GM18507 (cell line): Measurements from ENCODE around the gene ZNF276.
A peak's percentile ranks its signal among the peaks of the same experiment; 100 is the strongest.
"Not testable (repeated sequence)": the region's sequence is repeated elsewhere in the genome, so short reads cannot be mapped to it uniquely, and the experiment has no call there.

Source experiments
- DNase-seq: peaks from one replicate; pipeline ENCODE4 v3.0.0; 2011; ENCODE audit warnings: low read depth; ENCODE audit not compliant: insufficient read length; ENCODE audit errors: extremely low spot score
- FAIRE-seq: peaks from 2 replicates; lab custom pipeline; 2011; peaks lifted over from hg19 to GRCh38; lab: Jason Lieb, UNC

Gene ZNF276

GRCh38 chr16:89764711-89765201 is 43.4 kb downstream of the ZNF276 start:
- FAIRE-seq (peak; percentile 98), DNase-seq (peak; percentile 71)

GRCh38 chr16:89765292-89765830 is 44.0 kb downstream of the ZNF276 start:
- DNase-seq (no peak), FAIRE-seq (no peak)

GRCh38 chr16:89770367-89770766 is 49.0 kb downstream of the ZNF276 start:
- FAIRE-seq: no peak
- DNase-seq: no peak

GRCh38 chr16:89775223-89775622 is 53.9 kb downstream of the ZNF276 start:
- FAIRE-seq (no peak), DNase-seq (no peak)

GRCh38 chr16:89778211-89778610 is 56.9 kb downstream of the ZNF276 start:
- FAIRE-seq, DNase-seq: not testable (repeated sequence)

GRCh38 chr16:89779231-89779908 is 58.0 kb downstream of the ZNF276 start:
- FAIRE-seq (no peak), DNase-seq (no peak)

DNA sequence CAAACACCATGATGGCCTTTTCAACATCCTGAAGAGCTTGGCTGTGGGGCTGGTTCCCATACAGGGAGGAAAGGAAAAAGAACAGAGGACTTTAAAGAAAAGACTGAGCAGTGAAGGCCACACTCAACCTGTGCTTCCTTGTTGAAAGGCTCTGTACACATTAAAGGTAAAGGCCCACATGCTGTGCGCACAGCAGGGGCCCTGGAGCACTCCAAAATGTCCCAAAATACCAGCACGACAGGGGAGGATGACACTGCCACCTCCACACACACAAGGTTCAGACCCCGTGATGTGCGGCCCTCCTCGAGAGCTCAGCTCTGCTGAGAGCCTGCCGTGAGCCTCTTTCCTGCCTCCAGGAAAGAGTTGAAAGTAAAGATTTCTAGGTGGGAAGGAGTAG is 58.6 kb downstream of the ZNF276 start:
- no peak for DNase-seq
- no peak for FAIRE-seq

- FAIRE-seq (no peak), DNase-seq (no peak)
Observed at GRCh38 chr16:89782489-89782888, 61.2 kb downstream of the ZNF276 start.

DNA sequence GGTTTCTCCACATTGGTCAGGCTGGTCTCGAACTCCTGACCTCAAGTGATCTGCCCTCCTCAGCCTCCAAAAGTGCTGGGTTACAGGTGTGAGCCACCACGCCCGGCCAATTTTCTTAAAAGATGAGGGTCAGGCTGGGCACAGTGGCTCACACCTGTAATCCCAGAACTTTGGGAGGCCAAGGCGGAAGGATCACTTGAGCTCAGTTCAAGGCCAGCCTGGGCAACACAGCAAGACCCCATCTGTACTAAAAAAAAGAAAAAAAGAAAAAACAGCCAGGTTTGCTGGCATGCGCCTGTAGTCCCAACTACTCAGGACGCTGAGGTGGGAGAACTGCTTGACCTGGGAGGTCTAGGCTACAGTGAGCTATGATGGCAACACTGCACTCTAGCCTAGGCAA is 62.6 kb downstream of the ZNF276 start:
- DNase-seq, FAIRE-seq: not testable (repeated sequence)

- FAIRE-seq (no peak), DNase-seq (no peak)
Observed at GRCh38 chr16:89784406-89784805, 63.1 kb downstream of the ZNF276 start.

GRCh38 chr16:89785523-89786155 is 64.3 kb downstream of the ZNF276 start:
- no peak for FAIRE-seq
- DNase-seq: no peak

DNA sequence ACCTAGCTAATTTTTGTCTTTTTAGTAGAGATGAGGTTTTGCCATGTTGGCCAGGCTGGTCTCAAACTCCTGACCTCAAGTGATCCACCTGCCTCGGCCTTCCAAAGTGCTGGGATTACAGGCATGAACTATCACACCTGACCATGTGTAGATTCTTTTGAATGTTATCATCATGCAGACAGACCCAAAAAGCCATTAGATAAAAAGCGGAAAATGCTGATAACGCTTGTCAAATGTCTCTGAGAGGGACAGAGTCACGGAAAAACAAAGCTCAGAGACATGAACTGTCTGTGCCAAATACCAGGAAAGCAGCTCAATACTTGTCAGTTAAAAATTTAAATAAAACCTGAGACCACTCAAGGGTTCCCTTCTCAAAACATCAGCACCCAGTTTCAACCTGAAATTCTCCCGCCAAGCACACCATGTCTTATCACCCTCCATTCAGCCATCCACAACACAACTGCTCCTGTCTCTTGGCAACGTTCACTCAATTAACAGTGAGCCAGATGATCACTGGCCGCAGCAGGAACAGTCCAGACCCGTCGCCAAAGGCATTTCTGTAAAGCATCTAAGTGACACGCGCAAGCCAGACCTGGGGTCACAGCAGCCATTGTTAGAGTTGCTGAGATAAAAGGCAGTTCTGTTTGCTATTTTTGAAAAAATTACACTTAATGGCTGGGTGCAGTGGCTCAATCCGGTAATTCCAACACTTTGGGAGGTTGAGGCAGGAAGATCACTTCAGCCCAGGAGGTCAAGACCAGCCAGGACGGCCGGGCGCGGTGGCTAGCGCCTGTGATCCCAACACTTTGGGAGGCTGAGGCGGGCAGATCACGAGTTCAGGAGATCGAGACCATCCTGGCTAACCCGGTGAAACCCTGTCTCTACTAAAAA is 65.4 kb downstream of the ZNF276 start:
- FAIRE-seq (no peak), DNase-seq (no peak)

GRCh38 chr16:89787365-89787805 is 66.0 kb downstream of the ZNF276 start:
- DNase-seq: no peak
- FAIRE-seq: no peak
